ENCODE measurements around the gene TMPRSS11D.

Gene TMPRSS11D

DNA sequence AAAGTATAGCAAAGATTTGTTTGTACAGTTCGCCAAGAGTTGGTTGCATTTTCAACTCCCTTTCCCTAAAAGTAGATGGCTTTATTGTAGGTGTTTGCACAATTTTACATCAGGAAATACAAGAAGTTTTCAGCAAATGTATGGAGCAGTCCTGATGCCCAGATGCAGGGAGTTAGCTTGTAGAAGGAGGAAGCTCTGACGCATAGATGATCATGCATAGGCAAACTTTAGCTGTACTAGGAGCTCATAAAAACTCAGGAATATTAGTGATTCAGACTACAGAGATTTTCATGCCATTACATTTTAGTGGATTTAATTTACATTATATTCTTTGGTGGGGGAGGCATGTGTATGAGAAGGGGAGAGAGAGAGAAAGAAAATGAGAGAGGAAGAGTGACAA, 62.9 kb downstream of the TMPRSS11D start:
- no peak overlapping the region for H3K4me3 ChIP-seq (ENCODE audit: low read depth in 1 of 2, low read length in 2 of 2)
- H3K4me1 ChIP-seq (ENCODE audit: control insufficient read depth in 1 of 2, insufficient read depth in 2 of 2, low read length in 2 of 2): no peaks in the 10 kb centered on the region
- no peaks in the 10 kb centered on the region for H3K9me3 ChIP-seq (ENCODE audit: control insufficient read depth in 1 of 2, low read length in 2 of 2)
- H3K36me3 ChIP-seq (ENCODE audit: control insufficient read depth in 1 of 2, insufficient read depth in 2 of 2, low read length in 2 of 2): no peaks in the 10 kb centered on the region
- H3K27me3 ChIP-seq (ENCODE audit: low read depth, low read length): no peaks in the 10 kb centered on the region
- H3K27ac ChIP-seq (ENCODE audit: low read length): no peak overlapping the region

DNA sequence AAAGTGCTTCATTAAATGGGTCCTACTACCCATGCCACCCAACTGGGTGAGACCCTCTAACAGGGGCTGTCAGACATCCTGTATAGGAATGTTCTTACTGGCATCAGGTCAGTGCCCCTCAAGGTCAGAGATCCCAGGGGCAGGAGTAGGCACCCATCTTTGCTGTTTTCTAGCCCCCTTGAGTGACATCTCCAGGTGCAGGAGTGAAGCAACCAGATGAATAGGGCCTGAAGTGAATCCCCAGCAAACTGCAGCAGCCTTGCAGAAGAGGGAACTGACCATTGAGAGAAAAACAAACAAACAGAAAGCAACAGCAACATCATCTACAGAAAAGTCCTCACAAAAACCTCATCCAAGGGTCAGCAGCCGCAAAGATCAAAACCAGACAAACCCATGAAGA, 73.8 kb downstream of the TMPRSS11D start:
- no peak overlapping the region for H3K27ac ChIP-seq (ENCODE audit: low read length)
- H3K4me3 ChIP-seq (ENCODE audit: low read depth in 1 of 2, low read length in 2 of 2): no peak overlapping the region
- no peaks in the 10 kb centered on the region for H3K4me1 ChIP-seq (ENCODE audit: control insufficient read depth in 1 of 2, insufficient read depth in 2 of 2, low read length in 2 of 2)
- no peaks in the 10 kb centered on the region for H3K27me3 ChIP-seq (ENCODE audit: low read depth, low read length)
- H3K36me3 ChIP-seq (ENCODE audit: control insufficient read depth in 1 of 2, insufficient read depth in 2 of 2, low read length in 2 of 2): peaks cover 0 to 12% of the 10 kb centered on the region in 2 donors
- H3K9me3 ChIP-seq (ENCODE audit: control insufficient read depth in 1 of 2, low read length in 2 of 2): peaks cover 0 to 22% of the 10 kb centered on the region in 2 donors

DNA sequence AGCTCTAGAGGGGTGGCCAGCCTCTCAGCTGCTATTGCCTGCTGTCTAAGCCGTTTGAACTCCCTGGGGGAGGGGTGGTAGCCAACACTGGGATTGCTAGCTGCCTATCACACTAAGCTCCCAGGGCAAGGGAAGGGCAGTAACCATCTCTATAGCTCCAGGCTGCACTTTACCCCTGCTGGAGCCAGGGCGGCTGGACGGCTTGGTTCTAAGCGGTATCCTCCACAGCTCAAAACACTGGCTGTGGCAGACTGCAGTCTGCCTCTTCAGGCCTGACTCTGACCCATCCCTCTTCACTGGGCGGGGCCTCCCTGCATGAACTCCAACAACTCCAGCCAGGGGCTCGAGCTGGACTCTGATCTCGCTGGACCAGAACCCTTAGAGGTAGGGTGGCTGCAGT, 74.3 kb downstream of the TMPRSS11D start:
- H3K36me3 ChIP-seq (ENCODE audit: control insufficient read depth in 1 of 2, insufficient read depth in 2 of 2, low read length in 2 of 2): peaks cover 0 to 12% of the 10 kb centered on the region in 2 donors
- no peaks in the 10 kb centered on the region for H3K4me1 ChIP-seq (ENCODE audit: control insufficient read depth in 1 of 2, insufficient read depth in 2 of 2, low read length in 2 of 2)
- H3K27me3 ChIP-seq (ENCODE audit: low read depth, low read length): no peaks in the 10 kb centered on the region
- no peak overlapping the region for H3K4me3 ChIP-seq (ENCODE audit: low read depth in 1 of 2, low read length in 2 of 2)
- H3K9me3 ChIP-seq (ENCODE audit: control insufficient read depth in 1 of 2, low read length in 2 of 2): peaks cover 0 to 22% of the 10 kb centered on the region in 2 donors
- no peak overlapping the region for H3K27ac ChIP-seq (ENCODE audit: low read length)

DNA sequence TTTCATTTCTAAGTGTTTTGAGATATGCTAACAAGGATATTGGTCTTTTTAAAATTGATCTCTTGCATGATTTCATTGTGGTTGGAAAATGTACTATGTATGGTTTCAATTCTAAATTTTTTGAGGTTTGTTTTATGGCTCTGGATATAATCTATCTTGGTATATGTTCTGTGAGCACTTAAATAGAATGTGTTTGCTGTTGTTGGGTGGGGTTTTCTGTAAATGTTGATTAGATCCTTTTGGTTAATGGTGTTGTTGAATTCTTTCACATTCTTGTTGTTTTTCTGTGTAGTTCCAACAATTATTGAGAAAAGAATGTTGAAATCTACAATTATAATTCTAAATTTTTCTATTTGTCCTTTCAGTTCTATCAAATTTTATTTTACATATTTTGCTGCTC, 87.0 kb downstream of the TMPRSS11D start:
- Histone ChIP-seq H3K4me3 (ENCODE audit: low read depth in 1 of 2, low read length in 2 of 2) (no peak overlapping the region), H3K36me3 (ENCODE audit: control insufficient read depth in 1 of 2, insufficient read depth in 2 of 2, low read length in 2 of 2) (no peaks in the 10 kb centered on the region)

DNA sequence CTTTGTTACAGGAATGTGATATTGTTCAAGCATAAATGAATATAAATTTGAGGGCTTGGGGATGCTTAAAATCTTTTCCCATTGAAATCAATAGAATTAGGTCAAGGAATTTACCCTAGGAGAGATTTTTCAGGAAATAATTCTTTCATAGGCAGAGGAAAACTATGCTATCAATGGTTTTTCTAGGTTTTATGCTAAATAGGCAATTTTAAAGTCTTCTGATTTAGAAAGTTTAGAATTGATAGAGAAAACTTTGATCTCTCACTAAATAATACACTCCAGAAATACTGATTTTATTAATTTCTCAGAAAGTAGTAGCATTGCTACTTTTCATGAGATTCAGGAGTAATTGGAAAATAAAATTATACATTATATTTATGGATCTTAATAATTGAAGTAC, 93.1 kb downstream of the TMPRSS11D start:
- H3K4me1 ChIP-seq (ENCODE audit: control insufficient read depth in 1 of 2, insufficient read depth in 2 of 2, low read length in 2 of 2): no peaks in the 10 kb centered on the region
- no peaks in the 10 kb centered on the region for H3K27me3 ChIP-seq (ENCODE audit: low read depth, low read length)
- no peak overlapping the region for H3K27ac ChIP-seq (ENCODE audit: low read length)
- no peaks in the 10 kb centered on the region for H3K36me3 ChIP-seq (ENCODE audit: control insufficient read depth in 1 of 2, insufficient read depth in 2 of 2, low read length in 2 of 2)
- H3K9me3 ChIP-seq (ENCODE audit: control insufficient read depth in 1 of 2, low read length in 2 of 2): no peaks in the 10 kb centered on the region
- no peak overlapping the region for H3K4me3 ChIP-seq (ENCODE audit: low read depth in 1 of 2, low read length in 2 of 2)

More for the DNA sequence above, 87.0 kb downstream of the TMPRSS11D start:
- H3K4me1 ChIP-seq (ENCODE audit: control insufficient read depth in 1 of 2, insufficient read depth in 2 of 2, low read length in 2 of 2): no peaks in the 10 kb centered on the region
- H3K27ac ChIP-seq (ENCODE audit: low read length): no peak overlapping the region
- H3K27me3 ChIP-seq (ENCODE audit: low read depth, low read length): no peaks in the 10 kb centered on the region
- H3K9me3 ChIP-seq (ENCODE audit: control insufficient read depth in 1 of 2, low read length in 2 of 2): no peaks in the 10 kb centered on the region

DNA sequence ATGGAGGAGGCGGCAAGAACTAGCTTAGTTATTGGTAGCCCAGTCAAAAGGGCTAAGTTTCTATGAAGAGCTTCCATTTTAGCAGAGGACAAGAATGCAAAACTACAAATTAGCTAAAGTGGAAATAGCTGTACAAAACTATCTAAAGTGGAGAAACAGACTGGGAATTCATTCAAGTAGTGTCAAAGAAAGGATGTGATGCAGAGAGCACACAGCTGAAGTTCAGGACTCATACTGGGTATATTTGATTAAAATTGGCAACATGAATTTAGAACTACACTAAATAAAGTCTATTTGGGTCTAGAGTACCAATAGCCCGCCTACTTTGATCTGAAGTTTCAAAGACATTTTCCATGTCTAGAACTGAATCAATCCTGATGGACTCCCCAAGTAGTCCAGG, 96.5 kb downstream of the TMPRSS11D start:
- H3K27ac ChIP-seq (ENCODE audit: low read length): no peak overlapping the region
- H3K36me3 ChIP-seq (ENCODE audit: control insufficient read depth in 1 of 2, insufficient read depth in 2 of 2, low read length in 2 of 2): no peaks in the 10 kb centered on the region
- no peaks in the 10 kb centered on the region for H3K4me1 ChIP-seq (ENCODE audit: control insufficient read depth in 1 of 2, insufficient read depth in 2 of 2, low read length in 2 of 2)
- no peak overlapping the region for H3K4me3 ChIP-seq (ENCODE audit: low read depth in 1 of 2, low read length in 2 of 2)
- no peaks in the 10 kb centered on the region for H3K27me3 ChIP-seq (ENCODE audit: low read depth, low read length)
- H3K9me3 ChIP-seq (ENCODE audit: control insufficient read depth in 1 of 2, low read length in 2 of 2): no peaks in the 10 kb centered on the region

DNA sequence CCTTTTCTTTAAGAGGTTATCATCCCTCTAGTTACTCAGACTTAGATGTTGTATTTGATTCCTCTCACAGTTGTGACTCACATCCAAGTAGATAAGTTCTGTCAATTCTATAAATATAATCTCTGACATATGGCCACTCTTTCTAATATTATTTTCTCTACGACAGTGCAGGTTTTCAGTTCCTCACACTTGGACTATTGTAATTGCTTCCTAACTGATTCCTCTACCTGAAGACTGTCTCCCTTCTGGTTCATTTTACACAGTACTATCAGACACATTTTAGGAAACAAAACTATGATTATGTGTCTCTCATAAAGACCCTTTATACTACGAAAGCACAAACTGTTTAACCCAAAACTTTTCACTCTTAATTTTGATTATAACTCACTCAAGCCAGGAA, 98.3 kb downstream of the TMPRSS11D start:
- Histone ChIP-seq H3K9me3 (ENCODE audit: control insufficient read depth in 1 of 2, low read length in 2 of 2) (no peaks in the 10 kb centered on the region), H3K36me3 (ENCODE audit: control insufficient read depth in 1 of 2, insufficient read depth in 2 of 2, low read length in 2 of 2) (no peaks in the 10 kb centered on the region), H3K27ac (ENCODE audit: low read length) (no peak overlapping the region), H3K4me3 (ENCODE audit: low read depth in 1 of 2, low read length in 2 of 2) (no peak overlapping the region), H3K4me1 (ENCODE audit: control insufficient read depth in 1 of 2, insufficient read depth in 2 of 2, low read length in 2 of 2) (no peaks in the 10 kb centered on the region), H3K27me3 (ENCODE audit: low read depth, low read length) (no peaks in the 10 kb centered on the region)

DNA sequence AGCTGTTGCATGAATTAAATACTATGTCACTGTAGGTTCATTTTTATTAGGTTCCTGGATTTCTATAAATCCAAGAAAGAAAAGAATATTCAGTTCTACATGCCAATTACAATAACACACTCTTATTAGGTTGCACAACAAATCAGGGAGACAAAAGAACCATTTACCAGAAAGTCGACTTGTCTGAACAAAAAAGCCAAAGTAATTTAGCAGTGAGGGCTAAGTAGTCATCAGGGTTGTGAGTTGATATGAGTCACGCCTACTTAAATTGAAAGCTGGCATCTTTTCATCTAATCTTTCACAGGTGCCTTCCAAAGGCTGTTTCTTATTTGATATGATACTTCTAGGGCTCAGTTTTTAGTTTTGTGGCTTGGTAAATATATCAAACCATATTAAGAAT, 104.2 kb downstream of the TMPRSS11D start:
- H3K27ac ChIP-seq (ENCODE audit: low read length): no peak overlapping the region
- H3K9me3 ChIP-seq (ENCODE audit: control insufficient read depth in 1 of 2, low read length in 2 of 2): no peaks in the 10 kb centered on the region
- H3K4me3 ChIP-seq (ENCODE audit: low read depth in 1 of 2, low read length in 2 of 2): no peak overlapping the region
- no peaks in the 10 kb centered on the region for H3K27me3 ChIP-seq (ENCODE audit: low read depth, low read length)
- H3K36me3 ChIP-seq (ENCODE audit: control insufficient read depth in 1 of 2, insufficient read depth in 2 of 2, low read length in 2 of 2): no peaks in the 10 kb centered on the region
- no peaks in the 10 kb centered on the region for H3K4me1 ChIP-seq (ENCODE audit: control insufficient read depth in 1 of 2, insufficient read depth in 2 of 2, low read length in 2 of 2)

DNA sequence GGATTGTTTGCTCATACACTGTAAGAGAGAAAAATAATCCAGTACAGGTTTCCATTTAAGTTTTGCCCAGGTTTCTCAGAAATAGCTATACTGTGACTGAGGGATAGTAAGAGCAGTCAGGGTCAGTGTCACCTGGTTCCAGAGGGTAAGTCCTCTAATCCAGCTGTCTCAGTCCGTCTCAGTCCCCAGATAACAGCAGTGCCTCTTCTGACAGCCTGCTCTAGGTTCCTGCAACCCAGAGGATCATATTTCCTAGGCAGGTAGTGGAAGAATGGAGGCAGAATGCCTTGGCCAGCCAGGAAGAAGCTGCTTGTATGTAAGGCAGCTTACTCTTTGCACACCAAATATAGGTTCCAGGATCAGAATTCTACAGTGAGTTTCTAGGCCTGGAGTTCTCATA, 107.1 kb downstream of the TMPRSS11D start:
- Histone ChIP-seq H3K27me3 (ENCODE audit: low read depth, low read length) (no peaks in the 10 kb centered on the region), H3K9me3 (ENCODE audit: control insufficient read depth in 1 of 2, low read length in 2 of 2) (no peaks in the 10 kb centered on the region), H3K36me3 (ENCODE audit: control insufficient read depth in 1 of 2, insufficient read depth in 2 of 2, low read length in 2 of 2) (no peaks in the 10 kb centered on the region), H3K4me1 (ENCODE audit: control insufficient read depth in 1 of 2, insufficient read depth in 2 of 2, low read length in 2 of 2) (no peaks in the 10 kb centered on the region), H3K27ac (ENCODE audit: low read length) (no peak overlapping the region), H3K4me3 (ENCODE audit: low read depth in 1 of 2, low read length in 2 of 2) (no peak overlapping the region)
